Measurements from ENCODE around the gene PPP1R13B. TPM values are rescaled to one million over a fixed set of nuclear protein-coding genes. Genes with fewer than 3 reads are reported as not detected.

The PPP1R13B gene
- total RNA-seq, 1 experiment from 2014 or later = 26.5 TPM

GRCh38 chr14:103688906-103689902, 158.2 kb downstream of the PPP1R13B start:
- H3K27ac ChIP-seq = no peak overlapping the region
- TF ChIP-seq EZH2 (IDR thresholded peaks at IDR 0.05; ENCODE audit: low read depth) (no peak), CTCF (conservative IDR thresholded peaks at IDR 0.05) (no peak)
- H3K4me2 ChIP-seq = no peak overlapping the region
- DNase-seq = no peak
- H3K9me2 ChIP-seq (ENCODE audit: insufficient read depth) = no peaks in the 10 kb centered on the region
- ChIA-PET POLR2A (ENCODE audit: unreplicated experiment) (interaction anchor here (0.6 kb wide), 1 partner anchor 1112 kb away, joined by 3 read pairs; no protein-coding TSS in a partner anchor), CTCF (interaction anchor here (0.6 kb wide), 1 partner anchor 29 kb away, joined by 3 read pairs; no protein-coding TSS in a partner anchor)
- H3K4me3 ChIP-seq = no peak overlapping the region
- H3K4me1 ChIP-seq (replicated peaks; ENCODE audit: insufficient read depth) = peaks cover 15% of the 10 kb centered on the region
- no peaks in the 10 kb centered on the region for H3K27me3 ChIP-seq (ENCODE audit: insufficient read depth, low read depth)
- intact Hi-C loops (cut with micrococcal nuclease; ENCODE audit: unreplicated experiment) = no loop called here
- H3K9me3 ChIP-seq (ENCODE audit: insufficient read depth, low read depth) = no peaks in the 10 kb centered on the region
- H3F3A ChIP-seq (ENCODE audit: insufficient read depth, low read depth) = peaks cover 84% of the 10 kb centered on the region
- H3K36me3 ChIP-seq (ENCODE audit: low read depth) = peaks cover 71% of the 10 kb centered on the region
- no peaks in the 10 kb centered on the region for H3K79me2 ChIP-seq (ENCODE audit: low read depth)
- BruUV-seq (replicated peaks) = no TSS peak
- H2AFZ ChIP-seq = no peak overlapping the region
- H4K20me1 ChIP-seq (ENCODE audit: insufficient read depth) = peaks cover 89% of the 10 kb centered on the region

- peaks cover 87% of the 10 kb centered on the region for H4K20me1 ChIP-seq (ENCODE audit: insufficient read depth)
- no peak overlapping the region for H3K27ac ChIP-seq
- H3F3A ChIP-seq (ENCODE audit: insufficient read depth, low read depth) = peaks cover 80% of the 10 kb centered on the region
- H3K36me3 ChIP-seq (ENCODE audit: low read depth) = peaks cover 69% of the 10 kb centered on the region
- peaks cover 12% of the 10 kb centered on the region for H3K4me1 ChIP-seq (replicated peaks; ENCODE audit: insufficient read depth)
- H3K9me3 ChIP-seq (ENCODE audit: insufficient read depth, low read depth) = no peaks in the 10 kb centered on the region
- POLR2A ChIA-PET (ENCODE audit: unreplicated experiment) = no interaction called here
- H3K9me2 ChIP-seq (ENCODE audit: insufficient read depth) = no peaks in the 10 kb centered on the region
- H3K79me2 ChIP-seq (ENCODE audit: low read depth) = no peaks in the 10 kb centered on the region
- DNase-seq = no peak
- H3K27me3 ChIP-seq (ENCODE audit: insufficient read depth, low read depth) = no peaks in the 10 kb centered on the region
- no peak overlapping the region for H3K4me2 ChIP-seq
- H3K4me3 ChIP-seq = no peak overlapping the region
- no peak for TF ChIP-seq EZH2 (IDR thresholded peaks at IDR 0.05; ENCODE audit: low read depth)
- TF ChIP-seq CTCF (conservative IDR thresholded peaks at IDR 0.05) = no peak
- H2AFZ ChIP-seq = no peak overlapping the region
- CTCF ChIA-PET = no interaction called here
- no TSS peak for BruUV-seq (replicated peaks)
- intact Hi-C loops (cut with micrococcal nuclease; ENCODE audit: unreplicated experiment) = no loop called here
Observed at GRCh38 chr14:103688441-103688840, 158.9 kb downstream of the PPP1R13B start.

DNA sequence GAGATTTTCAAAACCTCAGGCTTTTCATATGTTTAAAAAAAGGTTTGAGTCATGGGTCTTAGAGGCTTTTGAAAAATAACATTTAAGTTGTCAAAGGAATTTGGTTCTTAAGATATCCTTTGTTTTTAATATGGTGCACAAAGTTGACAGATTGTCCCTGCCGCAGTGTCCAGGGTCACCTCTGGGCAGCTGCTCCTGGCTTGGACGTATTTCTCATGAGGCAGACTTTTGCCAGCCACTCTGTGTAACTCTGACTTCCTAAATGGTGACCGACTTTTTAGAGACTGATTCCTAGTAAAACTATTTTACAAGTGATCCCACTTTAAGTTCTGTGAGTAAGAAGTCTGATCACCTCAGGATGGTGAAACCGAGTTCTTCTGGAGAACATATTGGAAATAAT, 159.7 kb downstream of the PPP1R13B start:
- Histone ChIP-seq H3K9me2 (ENCODE audit: insufficient read depth) (no peaks in the 10 kb centered on the region), H3K9me3 (ENCODE audit: insufficient read depth, low read depth) (no peaks in the 10 kb centered on the region), H3F3A (ENCODE audit: insufficient read depth, low read depth) (peaks cover 77% of the 10 kb centered on the region; the same call in 1 of the 2 replicates), H3K36me3 (ENCODE audit: low read depth) (peaks cover 69% of the 10 kb centered on the region), H3K27ac (no peak overlapping the region), H3K4me3 (no peak overlapping the region), H4K20me1 (ENCODE audit: insufficient read depth) (peaks cover 87% of the 10 kb centered on the region), H3K4me1 (replicated peaks; ENCODE audit: insufficient read depth) (peaks cover 4% of the 10 kb centered on the region), H3K4me2 (no peak overlapping the region), H3K27me3 (ENCODE audit: insufficient read depth, low read depth) (no peaks in the 10 kb centered on the region), H3K79me2 (ENCODE audit: low read depth) (no peaks in the 10 kb centered on the region), H2AFZ (no peak overlapping the region)
- no peak for DNase-seq
- intact Hi-C loops (cut with micrococcal nuclease; ENCODE audit: unreplicated experiment) = no loop called here
- ChIA-PET CTCF (no interaction called here), POLR2A (ENCODE audit: unreplicated experiment) (no interaction called here)
- no peak for TF ChIP-seq EZH2 (IDR thresholded peaks at IDR 0.05; ENCODE audit: low read depth)
- TF ChIP-seq CTCF (conservative IDR thresholded peaks at IDR 0.05) = no peak
- no TSS peak for BruUV-seq (replicated peaks)

Measured in PC-9 (cell line).